ENCODE data around the gene ADGRV1.
"Not testable (repeated sequence)": the region's sequence is repeated elsewhere in the genome, so short reads cannot be mapped to it uniquely, and the experiment has no call there.

The ADGRV1 gene

DNA sequence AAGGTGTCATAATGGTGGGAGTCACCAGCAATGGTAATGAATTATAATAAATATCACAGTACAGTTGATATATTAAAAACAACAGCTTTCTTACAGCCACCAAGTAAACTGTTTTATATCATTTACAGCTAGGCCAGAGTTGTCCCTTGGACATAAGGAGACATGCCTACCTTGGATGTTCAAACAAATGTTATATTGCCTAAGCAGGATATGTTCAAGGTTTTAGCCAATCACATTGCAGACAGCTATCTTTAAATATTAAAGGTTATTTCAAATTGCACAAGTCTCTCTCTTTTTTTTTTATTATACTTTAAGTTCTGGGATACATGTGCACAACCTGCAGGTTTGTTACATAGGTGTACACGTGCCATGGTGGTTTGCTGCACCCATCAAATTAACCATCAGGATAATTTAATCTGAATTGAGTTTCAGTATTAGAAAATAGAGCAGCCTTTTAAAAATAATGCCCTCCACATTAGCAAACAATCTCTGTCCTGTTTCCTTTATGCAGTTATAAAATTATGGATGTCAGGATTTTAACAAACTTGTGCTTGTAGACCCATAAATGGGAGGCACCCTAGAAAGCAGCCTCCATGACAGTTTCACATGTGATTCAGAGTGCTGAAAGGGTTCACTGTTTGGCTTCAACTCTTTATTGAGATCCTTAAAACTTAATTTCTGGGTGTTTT is 483.8 kb downstream of the ADGRV1 start:
- H3K9me3 Mint-ChIP-seq = peaks cover 15% of the 10 kb centered on the region
- no peaks in the 10 kb centered on the region for H3K4me1 Mint-ChIP-seq (ENCODE audit: low read depth)
- intact Hi-C loops (cut with micrococcal nuclease) = no loop called here
- no peaks in the 10 kb centered on the region for H3K36me3 Mint-ChIP-seq (ENCODE audit: low read depth)
- no peaks in the 10 kb centered on the region for H3K27me3 Mint-ChIP-seq
- H3K27ac Mint-ChIP-seq = no peak overlapping the region
- H3K4me3 Mint-ChIP-seq = no peak overlapping the region

- Mint-ChIP-seq H3K36me3 (ENCODE audit: low read depth) (no peaks in the 10 kb centered on the region), H3K4me1 (ENCODE audit: low read depth) (no peaks in the 10 kb centered on the region), H3K9me3 (peaks cover 15% of the 10 kb centered on the region), H3K27ac (no peak overlapping the region), H3K27me3 (no peaks in the 10 kb centered on the region), H3K4me3 (no peak overlapping the region)
- intact Hi-C loops (cut with micrococcal nuclease) = no loop called here
These were observed 484.3 kb downstream of the ADGRV1 start for GRCh38 chr5:91042936-91043255.

DNA sequence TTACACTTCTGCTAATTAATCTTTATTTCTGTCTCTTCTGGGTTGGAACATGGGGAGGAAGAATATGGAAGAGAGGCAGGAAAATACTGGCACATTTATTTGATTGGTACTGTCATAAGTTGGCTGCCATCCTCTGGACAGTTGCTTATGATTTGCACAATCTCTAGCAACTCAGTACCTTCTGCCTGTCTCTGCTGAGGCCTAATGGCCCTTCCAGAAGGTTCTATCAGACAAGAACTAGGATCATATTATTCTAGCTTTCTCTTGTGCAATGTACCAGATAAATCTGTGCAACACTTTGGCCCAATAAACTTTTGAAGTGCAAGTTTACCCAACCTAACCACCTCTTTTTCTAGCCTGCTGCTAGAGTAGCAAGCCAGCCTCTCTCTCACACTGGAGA is 489.5 kb downstream of the ADGRV1 start:
- Mint-ChIP-seq H3K27ac (no peak overlapping the region), H3K4me3 (no peak overlapping the region), H3K9me3 (peaks cover 15% of the 10 kb centered on the region), H3K4me1 (ENCODE audit: low read depth) (peaks cover 8% of the 10 kb centered on the region), H3K27me3 (no peaks in the 10 kb centered on the region), H3K36me3 (ENCODE audit: low read depth) (no peaks in the 10 kb centered on the region)
- intact Hi-C loops (cut with micrococcal nuclease) = no loop called here

DNA sequence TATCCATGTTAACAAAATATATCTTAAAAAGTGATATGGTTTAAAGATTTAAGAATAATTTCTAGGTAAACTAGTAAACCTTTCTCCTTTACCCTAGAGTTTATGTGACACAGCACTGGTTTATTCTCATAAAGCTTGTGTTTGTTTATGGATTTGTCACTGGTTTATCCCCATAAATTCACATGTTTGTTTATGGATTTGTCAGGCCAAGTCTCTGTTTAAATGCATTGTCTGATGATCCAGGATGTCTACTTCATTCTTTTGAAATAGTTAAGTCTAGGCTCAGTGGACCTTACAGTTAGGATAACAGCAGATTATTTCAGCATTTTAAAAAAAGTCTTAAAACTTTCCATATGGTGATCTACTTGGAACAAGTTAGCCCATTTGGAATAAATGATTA is 490.5 kb downstream of the ADGRV1 start:
- Mint-ChIP-seq H3K4me3 (no peak overlapping the region), H3K36me3 (ENCODE audit: low read depth) (no peaks in the 10 kb centered on the region), H3K27ac (no peak overlapping the region), H3K27me3 (no peaks in the 10 kb centered on the region), H3K9me3 (peaks cover 15% of the 10 kb centered on the region), H3K4me1 (ENCODE audit: low read depth) (peaks cover 19% of the 10 kb centered on the region)
- intact Hi-C loops (cut with micrococcal nuclease) = no loop called here

GRCh38 chr5:91049800-91050199 is 491.2 kb downstream of the ADGRV1 start:
- Mint-ChIP-seq H3K27me3 (no peaks in the 10 kb centered on the region), H3K27ac (no peak overlapping the region), H3K4me1 (ENCODE audit: low read depth) (peaks cover 23% of the 10 kb centered on the region), H3K4me3 (no peak overlapping the region), H3K36me3 (ENCODE audit: low read depth) (no peaks in the 10 kb centered on the region), H3K9me3 (peaks cover 10% of the 10 kb centered on the region)
- intact Hi-C loops (cut with micrococcal nuclease) = no loop called here

- H3K36me3 Mint-ChIP-seq (ENCODE audit: low read depth); H3K4me3 Mint-ChIP-seq; H3K27me3 Mint-ChIP-seq; intact Hi-C loops (cut with micrococcal nuclease); H3K9me3 Mint-ChIP-seq; H3K27ac Mint-ChIP-seq: not testable (repeated sequence)
- H3K4me1 Mint-ChIP-seq (ENCODE audit: low read depth) = peaks cover 24% of the 10 kb centered on the region
These were observed 493.8 kb downstream of the ADGRV1 start for GRCh38 chr5:91052411-91052810.

DNA sequence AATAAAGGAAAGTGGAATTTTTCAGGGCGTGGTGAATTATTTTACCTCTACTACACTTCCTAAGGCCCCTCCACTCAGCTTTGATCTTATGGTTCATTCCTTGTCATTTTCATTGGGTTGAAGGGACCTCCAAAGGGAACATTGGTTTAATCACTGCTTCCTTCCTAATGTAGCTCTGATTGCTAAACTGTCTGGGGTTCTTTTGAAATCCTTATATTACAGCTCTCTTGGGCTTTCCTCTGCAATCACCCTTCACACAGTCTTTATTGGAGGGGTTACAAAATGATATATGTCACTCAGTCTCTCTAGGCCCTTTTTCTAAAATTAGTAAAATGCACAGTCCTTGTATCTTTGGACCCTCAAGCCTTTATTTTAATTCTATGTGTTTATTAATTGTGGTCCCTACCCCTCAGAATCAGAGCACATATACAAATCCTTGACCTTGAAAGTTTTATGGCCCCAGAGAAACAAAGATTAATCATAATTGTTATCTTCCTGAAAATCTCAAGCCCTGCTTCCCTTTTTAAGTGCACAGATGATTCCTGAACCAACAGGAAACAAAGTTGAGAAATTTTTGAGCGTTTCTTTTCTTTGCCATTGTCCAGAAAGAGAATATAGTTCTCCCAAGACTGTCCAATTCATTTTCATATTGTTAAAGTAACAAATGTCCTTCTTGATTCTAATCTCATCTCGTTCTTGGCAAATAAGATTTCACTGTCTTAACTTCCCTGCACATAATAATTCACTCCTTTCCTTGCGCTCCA is 494.6 kb downstream of the ADGRV1 start:
- Mint-ChIP-seq H3K4me3 (no peak overlapping the region), H3K27ac (peak overlapping the region; percentile 22), H3K9me3 (no peaks in the 10 kb centered on the region), H3K27me3 (no peaks in the 10 kb centered on the region), H3K36me3 (ENCODE audit: low read depth) (no peaks in the 10 kb centered on the region), H3K4me1 (ENCODE audit: low read depth) (peaks cover 30% of the 10 kb centered on the region)
- intact Hi-C loops (cut with micrococcal nuclease) = no loop called here

GRCh38 chr5:91053741-91054025 is 495.1 kb downstream of the ADGRV1 start:
- H3K27me3 Mint-ChIP-seq = no peaks in the 10 kb centered on the region
- intact Hi-C loops (cut with micrococcal nuclease) = no loop called here

GRCh38 chr5:91058155-91058554 is 499.6 kb downstream of the ADGRV1 start:
- H3K4me1 Mint-ChIP-seq (ENCODE audit: low read depth) = peaks cover 48% of the 10 kb centered on the region
- intact Hi-C loops (cut with micrococcal nuclease) = no loop called here
- H3K27me3 Mint-ChIP-seq = no peaks in the 10 kb centered on the region
- no peaks in the 10 kb centered on the region for H3K36me3 Mint-ChIP-seq (ENCODE audit: low read depth)
- H3K27ac Mint-ChIP-seq = no peak overlapping the region
- no peaks in the 10 kb centered on the region for H3K9me3 Mint-ChIP-seq
- H3K4me3 Mint-ChIP-seq = no peak overlapping the region

More at GRCh38 chr5:91053741-91054025, 495.1 kb downstream of the ADGRV1 start:
- Mint-ChIP-seq H3K4me1 (ENCODE audit: low read depth) (peaks cover 35% of the 10 kb centered on the region), H3K9me3 (no peaks in the 10 kb centered on the region), H3K36me3 (ENCODE audit: low read depth) (no peaks in the 10 kb centered on the region), H3K27ac (no peak overlapping the region), H3K4me3 (no peak overlapping the region)

GRCh38 chr5:91058575-91058974 is 500.0 kb downstream of the ADGRV1 start:
- no peak overlapping the region for H3K4me3 Mint-ChIP-seq
- no peaks in the 10 kb centered on the region for H3K36me3 Mint-ChIP-seq (ENCODE audit: low read depth)
- no peaks in the 10 kb centered on the region for H3K27me3 Mint-ChIP-seq
- H3K4me1 Mint-ChIP-seq (ENCODE audit: low read depth) = peaks cover 44% of the 10 kb centered on the region
- no peaks in the 10 kb centered on the region for H3K9me3 Mint-ChIP-seq
- H3K27ac Mint-ChIP-seq = no peak overlapping the region
- intact Hi-C loops (cut with micrococcal nuclease) = no loop called here

- no peak overlapping the region for H3K4me3 Mint-ChIP-seq
- H3K4me1 Mint-ChIP-seq (ENCODE audit: low read depth) = peaks cover 38% of the 10 kb centered on the region
- H3K27ac Mint-ChIP-seq = no peak overlapping the region
- no peaks in the 10 kb centered on the region for H3K36me3 Mint-ChIP-seq (ENCODE audit: low read depth)
- H3K9me3 Mint-ChIP-seq = no peaks in the 10 kb centered on the region
- intact Hi-C loops (cut with micrococcal nuclease) = no loop called here
- H3K27me3 Mint-ChIP-seq = no peaks in the 10 kb centered on the region
These were observed 500.8 kb downstream of the ADGRV1 start for GRCh38 chr5:91059409-91059808.

DNA sequence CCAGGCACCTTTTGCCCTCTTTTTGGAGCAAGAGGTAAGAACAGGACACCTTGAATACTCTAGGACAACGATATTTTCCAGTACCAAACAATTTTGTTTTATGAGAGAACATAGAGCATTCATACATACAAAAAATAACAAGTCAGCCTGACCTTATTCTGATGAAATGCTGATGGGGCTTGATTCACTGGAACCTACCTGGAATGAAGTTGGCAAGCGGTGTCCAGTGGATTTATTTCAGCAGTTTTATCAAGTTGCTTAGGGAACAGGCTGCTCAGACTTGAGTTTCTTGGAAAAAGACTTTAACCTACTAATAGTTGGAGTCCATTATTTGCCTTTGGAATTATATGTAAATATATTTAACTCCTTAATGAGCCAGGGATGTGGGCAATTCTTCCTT is 502.5 kb downstream of the ADGRV1 start:
- no peaks in the 10 kb centered on the region for H3K9me3 Mint-ChIP-seq
- intact Hi-C loops (cut with micrococcal nuclease) = no loop called here
- H3K4me1 Mint-ChIP-seq (ENCODE audit: low read depth) = peaks cover 40% of the 10 kb centered on the region

GRCh38 chr5:91061946-91062562 is 503.5 kb downstream of the ADGRV1 start:
- no peaks in the 10 kb centered on the region for H3K27me3 Mint-ChIP-seq
- intact Hi-C loops (cut with micrococcal nuclease) = no loop called here
- H3K36me3 Mint-ChIP-seq (ENCODE audit: low read depth) = no peaks in the 10 kb centered on the region

More for the DNA sequence above, 502.5 kb downstream of the ADGRV1 start:
- no peaks in the 10 kb centered on the region for H3K27me3 Mint-ChIP-seq
- no peaks in the 10 kb centered on the region for H3K36me3 Mint-ChIP-seq (ENCODE audit: low read depth)
- no peak overlapping the region for H3K27ac Mint-ChIP-seq
- H3K4me3 Mint-ChIP-seq = no peak overlapping the region

GRCh38 chr5:91063098-91063690 is 504.6 kb downstream of the ADGRV1 start:
- intact Hi-C loops (cut with micrococcal nuclease); H3K27me3 Mint-ChIP-seq; H3K9me3 Mint-ChIP-seq; H3K27ac Mint-ChIP-seq; H3K4me3 Mint-ChIP-seq; H3K36me3 Mint-ChIP-seq (ENCODE audit: low read depth): not testable (repeated sequence)
- H3K4me1 Mint-ChIP-seq (ENCODE audit: low read depth) = peaks cover 35% of the 10 kb centered on the region

More at GRCh38 chr5:91061946-91062562, 503.5 kb downstream of the ADGRV1 start:
- no peaks in the 10 kb centered on the region for H3K9me3 Mint-ChIP-seq
- no peak overlapping the region for H3K27ac Mint-ChIP-seq
- H3K4me3 Mint-ChIP-seq = no peak overlapping the region
- peaks cover 41% of the 10 kb centered on the region for H3K4me1 Mint-ChIP-seq (ENCODE audit: low read depth)

Data from dendritic cell treated with granulocyte-macrophage colony-stimulating factor and Interleukin-4, amounts not matched to agents 40 ng/mL and 50 ng/mL, for 4 days (primary cell).